ENCODE results near the gene TMEM213. TPM values are rescaled to one million over a fixed set of nuclear protein-coding genes. Genes with fewer than 3 reads are reported as not detected.

Gene TMEM213
- total and polyA plus RNA-seq, 2 of the 8 experiments (the other 6 are each of a cell fraction or from before 2014, with no cell fraction given) = 0.21 to 0.67 TPM

DNA sequence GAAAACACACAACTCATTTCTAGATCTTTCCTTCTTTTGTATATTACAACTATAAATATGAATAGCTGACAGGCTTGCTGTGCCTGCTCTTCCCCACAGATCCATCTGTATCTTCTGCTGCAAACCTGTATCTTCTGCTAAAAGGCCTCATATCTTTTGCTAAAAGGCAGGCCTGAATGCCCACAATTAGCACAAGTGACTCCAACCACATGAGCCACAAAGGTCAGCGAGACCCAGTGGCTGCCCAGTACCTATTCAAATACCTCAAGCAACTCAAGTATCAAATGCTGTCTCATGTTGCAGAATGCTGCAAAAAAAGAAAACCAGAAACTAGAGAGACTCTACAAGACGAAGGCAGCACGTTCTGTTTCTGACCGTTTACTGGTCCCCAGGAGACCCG, 54.7 kb downstream of the TMEM213 start:
- ChIA-PET CTCF (ENCODE audit: partially characterized antibody) (no interaction called here), POLR2A (ENCODE audit: partially characterized antibody) (no interaction called here)
- H3K79me1 ChIP-seq (ENCODE audit: low read depth, low read length) = no peaks in the 10 kb centered on the region
- H2BK120ac ChIP-seq (replicated peaks; ENCODE audit: low read depth, low read length) = no peak overlapping the region
- H3K4me2 ChIP-seq (ENCODE audit: insufficient read depth in 1 of 2, low read depth in 2 of 2, low read length in 2 of 2) = no peak overlapping the region
- H4K20me1 ChIP-seq (replicated peaks in 1 of 2; ENCODE audit: control insufficient read depth in 1 of 2, insufficient read depth in 2 of 2, low read length in 2 of 2) = no peaks in the 10 kb centered on the region
- no peaks in the 10 kb centered on the region for H3K79me2 ChIP-seq (ENCODE audit: control insufficient read depth in 1 of 2, insufficient read depth in 2 of 2, low read length in 2 of 2)
- no peak overlapping the region for H2AFZ ChIP-seq (ENCODE audit: low read length)
- peaks cover 3 to 13% (median 9%) of the 10 kb centered on the region in 4 experiments; a peak in 5 of 7 replicates for H3K4me1 ChIP-seq (replicated peaks in 1 of 4; ENCODE audit: control insufficient read depth in 3 of 4, insufficient read depth in 4 of 4, low read length in 3 of 4)
- no peak overlapping the region for H3K18ac ChIP-seq (ENCODE audit: extremely low read depth, low read length)
- no peak overlapping the region for H2BK20ac ChIP-seq (ENCODE audit: low read length)
- no peak overlapping the region for H3K4me3 ChIP-seq (ENCODE audit: extremely low read depth in 1 of 4, insufficient read depth in 2 of 4, low read depth in 3 of 4, low read length in 4 of 4)
- H2AK5ac ChIP-seq (ENCODE audit: low read depth, low read length) = no peak overlapping the region
- H3K23ac ChIP-seq (ENCODE audit: insufficient read length) = no peak overlapping the region
- H4K5ac ChIP-seq (ENCODE audit: insufficient read length, low read depth, low read length) = no peak overlapping the region
- H3K4ac ChIP-seq (replicated peaks; ENCODE audit: insufficient read length, low read depth, low read length) = no peak overlapping the region
- no peak overlapping the region for H2BK15ac ChIP-seq (ENCODE audit: low read length)
- H3K56ac ChIP-seq (replicated peaks; ENCODE audit: insufficient read length, low read depth, low read length) = no peak overlapping the region
- H2BK5ac ChIP-seq (ENCODE audit: low read depth, low read length) = no peak overlapping the region
- TF ChIP-seq, protein P1, sequence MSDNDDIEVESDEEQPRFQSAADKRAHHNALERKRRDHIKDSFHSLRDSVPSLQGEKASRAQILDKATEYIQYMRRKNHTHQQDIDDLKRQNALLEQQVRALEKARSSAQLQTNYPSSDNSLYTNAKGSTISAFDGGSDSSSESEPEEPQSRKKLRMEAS (IDR thresholded peaks at IDR 0.05) = no peak
- TF ChIP-seq, protein P2, sequence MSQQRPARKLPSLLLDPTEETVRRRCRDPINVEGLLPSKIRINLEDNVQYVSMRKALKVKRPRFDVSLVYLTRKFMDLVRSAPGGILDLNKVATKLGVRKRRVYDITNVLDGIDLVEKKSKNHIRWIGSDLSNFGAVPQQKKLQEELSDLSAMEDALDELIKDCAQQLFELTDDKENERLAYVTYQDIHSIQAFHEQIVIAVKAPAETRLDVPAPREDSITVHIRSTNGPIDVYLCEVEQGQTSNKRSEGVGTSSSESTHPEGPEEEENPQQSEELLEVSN (IDR thresholded peaks at IDR 0.05) = no peak
- no peak for TF ChIP-seq RXRA (IDR thresholded peaks at IDR 0.05; ENCODE audit: insufficient read depth, low read depth, low read length)
- no peak for TF ChIP-seq GTF2F1 (IDR thresholded peaks at IDR 0.05; ENCODE audit: borderline replicate concordance, low read depth, low read length)
- TF ChIP-seq SP4 (IDR thresholded peaks at IDR 0.05; ENCODE audit: low read length) = no peak
- no peak for TF ChIP-seq KDM4A (IDR thresholded peaks at IDR 0.05; ENCODE audit: low read depth, low read length, severe bottlenecking)
- TF ChIP-seq CHD2 (IDR thresholded peaks at IDR 0.05; ENCODE audit: low read length) = no peak
- TF ChIP-seq EP300 (IDR thresholded peaks at IDR 0.05; ENCODE audit: borderline replicate concordance in 1 of 2, low read depth in 2 of 2, low read length in 2 of 2) = no peak
- no peak for TF ChIP-seq EZH2 (IDR thresholded peaks at IDR 0.05; ENCODE audit: low read depth, low read length, severe bottlenecking)
- no peak for TF ChIP-seq PHF8 (conservative IDR thresholded peaks at IDR 0.05; ENCODE audit: low read depth, low read length)
- no peak overlapping the region for H2BK12ac ChIP-seq (ENCODE audit: low read depth, low read length)
- DNase-seq (ENCODE audit: low read depth in 1 of 2, low spot score in 2 of 2) (no peak), FAIRE-seq (no peak)
- H4K91ac ChIP-seq (replicated peaks; ENCODE audit: insufficient read length, low read length) = no peak overlapping the region
- no peaks in the 10 kb centered on the region for H3K27me3 ChIP-seq (replicated peaks in 1 of 4; ENCODE audit: control insufficient read depth in 3 of 4, extremely low read depth in 1 of 4, insufficient read depth in 3 of 4, low read length in 3 of 4)
- H4K8ac ChIP-seq (ENCODE audit: extremely low read depth, insufficient read depth, low read length) = no peak overlapping the region
- H3K27ac ChIP-seq (ENCODE audit: low read depth, low read length) = no peak overlapping the region
- H3K36me3 ChIP-seq (ENCODE audit: control insufficient read depth in 2 of 4, insufficient read depth in 4 of 4, low read length in 3 of 4) = peaks cover 2 to 20% (median 9%) of the 10 kb centered on the region in 4 experiments; a peak in 7 of 8 replicates
- 82% methylated on average over 5 of the region's 5 CpGs; no CpG with 5 or more reads in 1 of the 2 experiments for WGBS, 2 experiments (ENCODE audit: extremely low coverage in 1 of 2, insufficient coverage in 1 of 2, insufficient read length in 1 of 2, insufficient replicate concordance in 2 of 2, low coverage in 1 of 2, low lambda C conversion rate in 2 of 2, missing lambda C conversion rate in 1 of 2)
- H3K9ac ChIP-seq (replicated peaks in 1 of 4; ENCODE audit: extremely low read depth in 1 of 4, low read depth in 3 of 4, low read length in 3 of 4) = no peak overlapping the region
- no peaks in the 10 kb centered on the region for H3K23me2 ChIP-seq (ENCODE audit: low read depth, low read length)
- peaks cover 0 to 3% of the 10 kb centered on the region in 2 experiments; a peak in 1 of 4 replicates for H3K9me3 ChIP-seq (ENCODE audit: insufficient read depth in 2 of 2, low read depth in 1 of 2, low read length in 1 of 2)
- H3K14ac ChIP-seq (ENCODE audit: insufficient read length) = no peak overlapping the region

Measured in H1 (cell line).